ENCODE results near the gene ZNF180.
"Not testable (repeated sequence)": the region's sequence is repeated elsewhere in the genome, so short reads cannot be mapped to it uniquely, and the experiment has no call there.

ZNF180 gene

GRCh38 chr19:44496711-44497110, 3.6 kb downstream of the ZNF180 start:
- DNase-seq = no peak

GRCh38 chr19:44476559-44477408, 23.5 kb downstream of the ZNF180 start:
- DNase-seq = peak in 1 of 5 experiments; percentile 36

GRCh38 chr19:44468730-44469129, 31.6 kb downstream of the ZNF180 start:
- DNase-seq = not testable (repeated sequence)

GRCh38 chr19:44462600-44463286, 37.6 kb downstream of the ZNF180 start:
- DNase-seq = not testable (repeated sequence)

- not testable (repeated sequence) for DNase-seq
These were observed 44.3 kb downstream of the ZNF180 start for GRCh38 chr19:44456016-44456415.

- no peak for DNase-seq
These were observed 45.2 kb downstream of the ZNF180 start for GRCh38 chr19:44455100-44455499.

GRCh38 chr19:44452367-44452766, 48.0 kb downstream of the ZNF180 start:
- DNase-seq = no peak

- no peak for DNase-seq
These were observed 48.6 kb downstream of the ZNF180 start for GRCh38 chr19:44451687-44452086.

GRCh38 chr19:44447916-44448674, 52.2 kb downstream of the ZNF180 start, which contains the start of gene ZNF229:
ZNF229 (minus strand) TSS chr19:44448472; CDS start chr19:44442847, 5,625 bp downstream.
- peak in 4 of 5 experiments; percentile 22 to 84 (median 30) for DNase-seq

GRCh38 chr19:44438441-44438840, 61.9 kb downstream of the ZNF180 start:
- DNase-seq = no peak

- no peak for DNase-seq
These were observed 64.9 kb downstream of the ZNF180 start for GRCh38 chr19:44435441-44435840.

GRCh38 chr19:44430956-44431355, 69.4 kb downstream of the ZNF180 start:
- no peak for DNase-seq

Measured in T-helper 2 cell (primary cell).